ENCODE data around the gene RNF222.
"Not testable (repeated sequence)": the region's sequence is repeated elsewhere in the genome, so short reads cannot be mapped to it uniquely, and the experiment has no call there.

The RNF222 gene

DNA sequence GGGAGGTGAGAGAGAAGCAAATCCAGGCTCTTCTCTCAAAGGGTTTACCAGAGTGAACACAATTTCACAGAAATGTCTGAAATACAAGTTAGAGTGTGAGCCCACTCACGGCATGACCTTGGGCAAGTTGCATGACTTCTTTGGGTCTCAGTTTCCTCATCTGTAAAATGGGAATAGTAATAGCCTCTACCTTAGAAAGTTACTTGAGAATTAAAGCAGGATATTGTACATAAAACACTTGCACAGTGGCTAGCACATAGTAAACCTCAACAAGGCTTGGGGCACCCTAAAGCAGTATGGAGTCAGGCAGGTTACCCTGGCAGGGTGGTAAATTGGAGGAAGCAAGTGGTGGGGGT lies 13.2 kb upstream of the RNF222 start:
- no peak for DNase-seq (ENCODE audit: low read depth, low spot score)

DNA sequence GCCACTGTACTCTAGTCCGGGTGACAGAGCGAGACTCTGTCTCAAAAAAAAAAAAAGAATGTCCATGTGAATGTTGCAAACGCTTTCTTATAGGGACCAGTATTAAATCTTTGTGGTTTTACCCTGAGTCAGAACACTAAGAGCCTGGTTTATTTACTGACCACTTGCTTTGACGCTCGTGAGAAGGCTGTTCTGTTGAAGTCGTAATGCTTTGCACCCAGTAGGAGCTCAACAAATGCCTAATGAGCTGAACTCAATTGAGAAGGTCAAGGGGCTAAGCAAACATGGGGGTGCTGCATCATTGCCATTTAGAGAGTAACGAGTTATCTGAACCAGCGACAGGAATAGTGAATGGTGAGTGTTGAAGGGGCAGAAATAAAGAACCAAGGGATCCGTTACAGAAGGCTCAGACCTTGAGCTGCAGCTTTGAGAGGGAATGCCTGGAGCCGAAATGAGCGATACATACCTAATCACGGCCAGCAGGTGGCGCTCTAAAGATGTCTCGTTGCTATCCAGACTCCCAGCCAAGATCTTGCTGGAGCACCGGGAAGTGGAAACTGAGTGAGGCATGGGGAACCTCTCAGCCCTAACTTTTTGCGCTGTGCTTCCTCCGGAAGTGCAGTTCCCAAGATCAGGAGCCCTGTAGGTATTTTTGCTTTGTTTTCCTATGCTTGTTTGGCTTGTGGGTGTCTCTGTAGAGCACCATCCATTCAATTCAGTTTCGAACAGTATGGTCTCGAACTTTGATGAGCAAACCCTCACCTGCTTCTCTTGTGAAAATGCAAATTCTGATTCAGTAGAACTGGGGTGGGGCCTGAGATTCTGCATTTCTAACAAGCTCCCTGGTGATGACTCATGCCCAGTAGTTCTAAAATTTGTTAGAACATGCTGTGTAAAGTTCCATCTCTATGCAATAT lies 12.6 kb upstream of the RNF222 start:
- peak; percentile 78 for DNase-seq (ENCODE audit: low read depth, low spot score)

GRCh38 chr17:8408371-8408770 lies 10.7 kb upstream of the RNF222 start:
- no peak for DNase-seq (ENCODE audit: low read depth, low spot score)

DNA sequence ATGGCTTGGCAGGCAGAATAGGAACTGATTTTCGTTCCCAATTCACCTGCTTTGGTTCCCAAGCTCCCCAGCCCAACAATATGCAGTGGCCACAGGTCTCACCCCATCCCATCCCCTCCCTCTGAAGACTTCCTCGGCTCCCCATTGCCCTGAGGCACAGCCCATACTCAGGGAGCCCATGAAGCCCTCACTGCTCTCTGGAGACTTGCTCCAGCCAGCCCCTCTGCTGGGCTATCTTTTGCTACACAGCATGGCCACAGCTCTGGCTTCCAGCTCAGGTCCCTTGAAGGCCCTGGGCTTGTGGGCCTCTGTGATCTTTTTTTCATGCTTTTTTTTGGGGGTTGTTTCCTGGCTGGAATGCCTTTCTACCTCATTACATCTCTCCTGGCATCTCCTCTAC lies 8.5 kb upstream of the RNF222 start:
- no peak for DNase-seq (ENCODE audit: low read depth, low spot score)

DNA sequence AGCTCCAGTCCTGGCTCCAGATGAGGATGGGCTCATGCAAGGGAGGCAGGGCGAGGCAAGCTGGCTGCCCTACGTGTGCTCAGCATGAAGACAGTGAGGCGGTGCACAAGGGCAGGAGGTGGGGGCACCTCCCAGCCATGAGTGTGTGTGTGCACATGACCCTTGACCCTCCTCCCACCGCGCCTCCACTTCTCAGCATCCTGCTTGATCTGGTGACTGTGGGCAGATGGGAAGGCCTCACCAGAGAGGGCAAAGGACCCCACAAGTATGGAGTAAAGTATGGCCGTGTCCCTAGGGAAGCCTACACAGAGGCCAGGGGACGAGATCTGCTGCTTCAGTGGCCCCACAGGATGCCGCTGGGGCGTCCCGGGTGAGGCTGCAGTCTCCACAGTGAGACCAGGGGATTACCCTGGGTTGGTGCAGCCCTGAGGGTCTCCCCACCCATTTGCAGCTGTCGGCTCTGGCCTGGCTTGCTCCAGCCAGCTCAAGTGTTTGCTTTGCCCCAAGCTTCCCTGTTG lies 7.9 kb upstream of the RNF222 start:
- DNase-seq (ENCODE audit: low read depth, low spot score) = no peak

DNA sequence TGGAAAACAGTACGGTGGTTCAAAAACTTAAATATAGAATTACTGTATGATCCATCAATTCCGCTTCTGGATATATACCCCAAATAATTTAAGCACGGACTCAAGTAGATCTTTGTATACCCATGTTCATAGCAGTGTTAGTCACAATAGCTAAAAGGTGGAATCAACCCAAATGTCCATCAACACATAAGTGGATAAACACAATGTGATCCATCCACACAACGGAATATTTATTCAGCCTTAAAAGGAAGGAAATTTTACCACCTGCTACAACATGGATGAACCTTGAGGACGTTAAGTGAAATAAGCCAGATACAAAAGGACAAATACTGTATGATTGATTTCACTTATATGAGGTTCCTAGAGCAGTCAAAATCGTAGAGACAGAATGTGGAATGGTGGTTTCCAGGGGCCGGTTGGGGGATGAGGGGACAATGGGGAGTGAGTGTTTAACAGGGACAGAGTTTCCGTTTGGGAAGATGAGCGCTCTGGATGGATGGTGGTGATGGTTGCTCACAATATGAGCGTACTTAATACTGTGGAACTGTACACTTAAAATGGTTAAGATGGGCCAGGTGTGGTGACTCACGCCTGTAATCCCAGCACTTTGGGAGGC lies 5.4 kb upstream of the RNF222 start:
- no peak for DNase-seq (ENCODE audit: low read depth, low spot score)

- no peak for DNase-seq (ENCODE audit: low read depth, low spot score)
These were observed 3.5 kb upstream of the RNF222 start for GRCh38 chr17:8401107-8401506.

DNA sequence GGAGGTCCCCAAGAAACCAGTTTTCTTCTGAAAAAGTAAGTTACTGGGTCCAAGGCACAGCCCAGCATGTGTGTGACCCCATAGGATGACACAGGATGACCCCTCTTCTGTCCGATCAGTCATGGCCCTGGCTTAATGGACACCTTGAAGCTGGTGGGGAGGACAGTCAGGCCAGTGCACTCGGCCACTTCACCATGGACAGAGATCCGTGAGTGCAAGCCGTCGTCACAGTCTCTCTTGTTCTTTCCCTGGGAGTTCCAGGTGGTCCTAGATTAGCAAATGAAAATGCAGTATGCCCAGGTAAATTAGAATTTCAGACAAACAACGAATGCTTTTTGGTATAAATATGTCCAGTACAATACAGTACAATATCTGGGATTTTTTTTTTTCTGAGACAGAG lies 1.4 kb upstream of the RNF222 start:
- no peak for DNase-seq (ENCODE audit: low read depth, low spot score)

GRCh38 chr17:8394497-8394896 lies 3.1 kb downstream of the RNF222 start:
- not testable (repeated sequence) for DNase-seq (ENCODE audit: low read depth, low spot score)

GRCh38 chr17:8393470-8394231 lies 4.0 kb downstream of the RNF222 start:
- DNase-seq (ENCODE audit: low read depth, low spot score) = no peak

GRCh38 chr17:8392674-8393469 lies 4.8 kb downstream of the RNF222 start:
- no peak for DNase-seq (ENCODE audit: low read depth, low spot score)

DNA sequence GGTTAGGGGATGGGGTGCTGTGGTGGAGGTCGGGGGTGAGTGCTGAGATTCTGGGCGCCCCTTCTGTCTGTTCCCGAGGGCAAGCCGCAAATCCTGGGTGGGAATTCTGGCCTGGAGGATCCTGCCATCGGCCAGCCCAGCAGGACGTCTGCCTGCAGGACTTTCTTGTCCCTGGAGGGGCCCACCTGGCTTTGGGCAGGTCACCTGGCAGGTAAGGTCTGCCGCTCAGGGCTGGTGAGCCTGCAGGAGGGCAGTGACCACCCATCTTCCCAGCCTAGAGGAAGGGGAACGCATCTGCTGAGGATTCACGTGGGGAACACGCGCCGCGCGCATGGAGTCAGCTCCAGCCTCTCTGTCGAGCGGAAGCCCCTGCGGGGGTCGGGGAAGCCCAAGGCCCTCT lies 5.4 kb downstream of the RNF222 start:
- no peak for DNase-seq (ENCODE audit: low read depth, low spot score)

DNA sequence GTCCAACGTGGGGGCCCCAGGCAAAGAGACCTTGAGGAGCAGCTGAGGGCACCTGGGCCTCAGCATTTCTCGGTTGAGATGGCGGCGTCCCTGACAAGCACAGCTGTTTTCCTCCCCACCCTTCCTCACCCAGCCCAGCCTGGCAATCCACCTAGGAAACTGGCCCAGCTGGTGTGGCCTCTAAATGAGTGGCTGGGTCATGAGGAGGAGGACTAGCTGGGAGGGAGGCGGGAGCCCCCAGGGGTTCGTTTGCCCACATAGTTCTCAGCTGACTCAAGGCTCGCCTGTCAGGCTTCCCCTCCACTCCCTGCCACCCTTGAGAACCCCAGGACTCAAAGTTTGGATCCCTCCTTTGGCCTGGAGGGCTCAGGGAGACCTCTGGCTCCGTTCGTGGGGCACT lies 5.9 kb downstream of the RNF222 start:
- no peak for DNase-seq (ENCODE audit: low read depth, low spot score)

DNA sequence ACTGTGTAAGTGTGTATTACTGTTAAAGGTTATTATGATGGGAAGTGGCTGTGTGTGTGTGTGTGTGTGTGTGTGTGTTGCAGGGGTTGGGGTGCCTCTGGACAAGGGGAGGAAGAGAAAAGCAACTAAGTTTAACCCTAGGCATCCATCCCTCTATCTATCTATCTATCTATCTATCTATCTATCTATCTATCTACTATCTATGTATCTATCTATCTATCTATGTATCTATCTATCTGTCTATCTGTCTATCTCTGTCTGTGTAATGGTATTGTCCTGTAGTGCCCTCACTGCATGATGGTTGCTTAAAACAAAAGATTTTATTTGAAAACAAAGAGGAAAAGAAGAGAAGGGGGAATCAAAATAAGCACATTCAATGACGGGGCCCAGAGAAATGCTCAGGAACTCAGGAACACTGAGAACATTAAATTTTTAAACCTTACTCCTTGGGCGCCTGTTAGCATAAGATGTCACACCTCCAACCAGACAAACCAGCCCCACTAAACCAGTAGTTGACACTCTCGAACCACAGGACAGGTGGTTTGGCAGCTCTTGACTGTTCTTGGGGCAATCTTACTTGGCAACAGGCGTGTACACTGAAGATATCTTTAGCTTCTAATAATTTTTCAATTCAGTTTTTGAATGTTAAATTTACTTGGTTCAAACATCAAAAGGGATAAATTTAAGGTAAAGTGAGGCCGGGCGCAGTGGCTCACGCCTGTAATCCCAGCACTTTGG lies 9.5 kb downstream of the RNF222 start:
- no peak for DNase-seq (ENCODE audit: low read depth, low spot score)

DNA sequence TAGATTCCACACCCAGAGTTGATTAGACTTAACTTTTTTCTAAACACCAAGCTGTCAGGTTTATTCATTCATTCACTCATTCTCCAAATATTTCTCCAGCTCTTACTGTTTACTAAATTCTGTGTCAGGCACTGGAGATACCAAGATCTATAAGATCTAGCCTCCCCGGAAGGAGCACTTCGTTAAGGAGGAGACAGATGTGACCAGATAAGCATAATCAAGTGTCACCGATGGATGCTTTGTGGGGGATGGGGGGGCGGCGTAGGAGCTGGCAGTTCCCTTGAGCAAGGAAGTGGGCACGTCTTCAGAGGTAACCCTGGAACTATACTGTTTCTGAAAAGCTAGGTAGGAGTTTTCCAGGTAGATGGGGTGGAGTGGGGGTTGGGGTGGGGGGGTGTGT lies 10.8 kb downstream of the RNF222 start:
- no peak for DNase-seq (ENCODE audit: low read depth, low spot score)

DNA sequence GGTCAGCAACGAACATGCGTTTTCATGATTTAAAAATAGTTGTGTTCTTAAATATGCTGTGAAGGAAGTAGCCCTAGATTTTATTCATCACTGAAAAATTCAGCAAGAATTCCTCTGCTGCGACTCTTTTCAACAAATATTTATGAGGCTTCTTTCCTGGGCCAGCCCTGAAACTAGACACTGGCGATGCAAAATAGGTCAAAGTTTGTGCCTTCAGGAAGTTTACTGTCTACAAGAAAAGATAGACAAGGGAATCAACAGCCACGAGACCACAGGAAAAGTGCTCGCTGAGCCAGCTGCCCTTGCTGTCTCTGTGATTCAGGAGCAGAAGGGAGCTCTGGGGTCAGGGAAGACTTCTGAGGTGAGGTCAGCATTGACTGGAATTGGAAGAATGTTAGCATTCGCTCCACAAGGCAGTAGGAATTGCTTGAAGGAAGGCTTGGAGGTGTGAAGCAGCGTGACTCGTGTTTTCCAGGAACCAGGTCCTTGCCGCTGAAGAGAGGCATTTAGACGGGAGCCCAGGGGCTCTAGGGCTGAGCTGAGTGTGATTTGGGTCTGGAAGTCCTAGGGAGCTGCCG lies 12.7 kb downstream of the RNF222 start:
- no peak for DNase-seq (ENCODE audit: low read depth, low spot score)

DNA sequence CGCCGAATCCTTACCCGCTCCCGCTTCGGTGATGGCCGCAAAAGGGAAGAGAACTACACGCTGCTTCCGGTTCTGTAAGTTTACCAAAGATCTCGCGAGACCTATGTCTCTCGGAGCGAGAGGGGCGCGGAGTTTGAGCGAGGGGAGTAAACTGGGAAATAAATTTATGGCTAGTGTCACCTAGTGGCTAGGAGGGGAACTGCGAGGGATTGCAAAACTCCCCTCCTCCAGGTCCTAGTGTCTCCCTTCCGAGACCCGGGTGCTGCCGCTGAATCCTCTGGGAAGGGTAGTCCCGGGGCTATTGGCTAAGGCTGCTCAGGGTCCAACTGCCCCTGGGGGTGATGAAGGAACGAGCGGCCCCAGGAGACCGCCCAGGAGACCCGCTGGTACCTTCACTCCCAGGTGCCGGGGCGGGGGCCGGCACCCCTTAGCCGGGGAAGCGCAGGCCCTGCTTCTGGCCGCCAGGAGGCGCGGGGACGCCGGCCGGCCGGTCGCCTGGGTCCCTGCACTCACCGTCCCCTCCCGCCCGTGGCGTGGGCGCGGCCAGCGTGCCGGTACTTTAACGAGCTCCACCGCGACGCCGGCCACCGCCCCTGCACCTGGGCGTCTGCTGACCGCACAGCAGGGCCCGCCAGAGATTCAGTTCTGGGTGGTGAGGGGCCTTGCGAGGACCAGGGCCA lies 14.3 kb downstream of the RNF222 start, which contains the start of gene RPL26:
Gene RPL26 (minus strand): TSS at position 51 of the 680 bp plus-strand sequence. CDS start 883 bp downstream, outside the sequence.
- DNase-seq (ENCODE audit: low read depth, low spot score) = peak; percentile 97

DNA sequence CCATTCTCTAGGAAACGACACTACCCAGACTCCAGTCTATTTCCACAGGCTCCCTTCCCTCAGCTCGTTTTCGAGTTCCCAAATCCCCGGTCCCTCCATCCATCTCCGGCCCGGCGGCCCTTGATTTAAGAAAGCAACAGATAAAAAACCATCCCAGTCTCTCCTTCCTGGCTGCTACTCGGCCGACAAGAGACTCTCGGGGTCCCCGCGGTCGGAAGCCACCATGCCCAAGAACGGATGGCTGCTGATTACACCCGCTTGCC lies 14.8 kb downstream of the RNF222 start:
- no peak for DNase-seq (ENCODE audit: low read depth, low spot score)

DNA sequence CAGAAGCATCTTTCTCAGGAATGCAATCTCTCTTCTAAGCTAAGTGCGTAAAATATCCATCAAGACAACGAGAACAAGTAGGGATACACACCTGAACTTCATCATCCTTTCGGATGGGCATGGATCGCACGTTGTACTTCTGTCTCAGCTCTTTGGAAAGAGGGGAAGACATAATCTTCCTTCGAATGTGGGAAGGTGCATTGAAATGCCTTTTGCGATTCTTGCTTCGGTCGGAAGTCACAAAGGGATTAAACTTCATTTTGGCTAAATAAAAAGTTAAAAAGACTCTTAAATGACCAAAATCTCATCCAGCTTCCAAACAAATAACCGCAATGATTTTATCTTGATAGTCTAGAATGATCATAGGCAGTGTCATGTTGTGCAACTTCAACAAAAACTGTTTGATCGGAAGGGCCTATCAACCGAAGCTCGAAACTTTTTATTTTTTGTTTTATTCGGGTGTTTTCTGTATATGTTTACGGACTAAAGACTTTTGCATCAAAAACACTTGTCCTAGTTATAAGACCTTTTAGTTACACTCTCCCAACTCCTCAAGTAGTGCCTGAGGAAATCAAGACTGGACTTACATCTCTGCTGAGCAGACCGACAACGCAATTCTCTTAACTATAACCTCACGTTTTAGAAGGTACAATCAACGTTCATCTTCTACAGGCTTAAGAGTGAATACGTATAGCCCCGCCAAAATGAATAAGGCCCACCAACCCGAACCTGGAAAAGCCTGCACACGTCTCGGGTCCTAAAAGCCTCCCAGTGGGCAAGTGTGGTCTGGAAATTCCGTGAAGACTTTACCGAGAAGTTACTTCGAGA lies 15.4 kb downstream of the RNF222 start:
- no peak for DNase-seq (ENCODE audit: low read depth, low spot score)
